Stimulated activated CD4-positive, alpha-beta T cell treated with anti-CD3 and anti-CD28 coated beads, TNF-alpha, amount 100 ng/mL, for 48 hours (primary cell): Measurements from ENCODE around the gene PLXNA1.

ENCODE experiments used
- DNase-seq, 3 donors: peaks; one replicate each; pipeline ENCODE4 v3.0.0-alpha.2; 2020; ENCODE audit warnings: low read depth in 3 of 3

The PLXNA1 gene

DNA sequence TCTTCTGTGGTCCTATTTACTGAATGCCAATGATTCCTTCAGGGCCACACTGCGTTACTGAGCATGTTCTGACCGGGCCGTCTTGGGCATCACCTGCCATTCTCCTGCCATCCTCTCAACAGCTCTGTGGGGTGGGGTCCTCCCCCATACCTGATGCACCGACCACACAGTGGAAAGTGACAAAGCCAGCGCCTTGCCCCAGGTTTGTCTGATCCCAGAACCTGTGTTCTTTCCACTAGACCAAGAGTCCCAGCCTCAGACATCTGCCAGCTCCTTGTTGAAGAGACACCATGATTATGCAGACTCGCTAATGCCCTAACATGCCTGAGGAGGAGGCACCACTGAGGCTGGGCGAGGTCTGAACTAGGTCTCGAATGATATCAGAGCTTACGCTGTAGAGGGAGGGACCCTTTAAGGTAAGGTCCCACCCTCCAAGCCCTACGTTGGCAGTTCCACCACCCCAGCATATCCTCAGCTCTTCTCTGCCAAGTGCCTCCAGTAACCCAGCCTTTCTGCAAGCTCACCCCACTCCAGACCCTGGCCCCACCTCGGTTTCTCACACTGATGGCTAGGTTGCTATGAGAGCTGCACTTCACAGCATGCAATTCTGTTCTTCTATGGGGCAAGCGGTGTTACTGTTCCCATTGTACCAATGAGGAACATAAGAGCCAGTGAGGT is 29.8 kb upstream of the PLXNA1 start:
- no peak for DNase-seq

DNA sequence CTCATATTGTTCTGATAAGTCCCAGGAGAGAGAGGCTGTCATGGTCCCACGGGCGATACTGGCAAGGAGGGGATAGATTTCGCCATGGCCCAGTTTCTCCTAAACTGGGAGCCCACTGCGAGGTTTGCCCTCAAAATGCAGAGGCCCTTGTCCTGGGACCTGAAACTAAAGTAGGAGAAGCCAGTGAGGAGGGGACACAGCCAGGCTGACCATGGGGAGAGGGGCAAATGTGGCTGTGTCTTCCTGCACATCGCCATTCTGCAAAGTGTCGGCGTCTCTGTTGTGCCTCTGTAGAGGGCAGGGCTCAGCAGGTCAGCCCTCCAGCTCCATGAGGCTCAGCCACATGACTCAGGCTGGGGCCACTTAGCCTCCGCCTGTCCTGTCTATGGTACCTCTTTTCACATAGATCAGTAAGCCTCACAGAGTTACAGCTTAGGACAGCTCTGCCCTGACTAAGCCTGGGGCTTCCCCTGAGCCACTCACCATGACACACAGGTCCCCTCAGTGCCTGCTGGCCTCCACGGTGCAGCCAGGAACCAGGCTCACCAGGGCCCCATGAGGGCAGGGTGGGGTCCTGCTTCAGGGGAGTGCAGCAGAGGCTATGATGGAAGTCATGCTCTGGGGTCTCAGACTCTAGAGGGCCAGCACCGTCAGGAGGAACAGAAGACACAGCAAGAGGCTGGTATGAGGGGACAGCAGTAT is 28.6 kb upstream of the PLXNA1 start:
- no peak for DNase-seq

DNA sequence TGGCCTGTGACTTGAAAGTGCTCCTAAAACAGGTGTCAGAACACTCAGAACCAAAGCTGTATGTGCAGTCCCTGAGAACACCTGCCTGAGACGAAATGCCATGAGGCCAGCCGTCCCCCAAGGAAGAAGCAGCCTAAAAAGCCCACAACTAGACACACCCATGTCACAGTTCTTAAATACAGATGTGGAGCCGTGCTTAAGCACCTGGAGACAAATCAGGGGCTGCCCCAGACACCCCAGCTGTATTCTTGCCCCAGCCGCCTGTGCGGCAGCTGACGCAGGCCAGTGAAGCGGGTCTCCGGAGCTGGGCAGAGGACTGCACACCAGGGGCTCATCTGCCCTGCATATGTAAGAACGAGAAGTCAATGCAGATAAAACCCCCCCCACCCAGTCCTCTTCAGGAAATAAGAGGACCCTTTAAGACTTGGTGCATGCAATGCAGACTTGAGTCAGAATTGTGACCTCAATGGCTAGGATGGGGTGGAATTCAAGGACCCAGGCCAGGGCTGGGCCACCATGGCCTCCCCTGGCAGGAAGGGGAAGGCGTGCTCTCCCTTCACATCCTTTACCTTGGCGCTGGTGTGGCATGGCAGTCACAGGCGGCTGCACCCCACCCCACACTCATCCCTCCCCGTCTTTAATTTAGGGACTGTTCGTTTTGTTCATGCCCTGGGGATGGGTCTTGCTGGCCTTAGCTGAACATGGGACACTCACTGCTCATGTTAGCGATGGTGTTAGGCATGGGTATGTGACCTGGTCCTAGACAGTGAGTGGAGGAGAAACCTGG is 27.7 kb upstream of the PLXNA1 start:
- no peak for DNase-seq

DNA sequence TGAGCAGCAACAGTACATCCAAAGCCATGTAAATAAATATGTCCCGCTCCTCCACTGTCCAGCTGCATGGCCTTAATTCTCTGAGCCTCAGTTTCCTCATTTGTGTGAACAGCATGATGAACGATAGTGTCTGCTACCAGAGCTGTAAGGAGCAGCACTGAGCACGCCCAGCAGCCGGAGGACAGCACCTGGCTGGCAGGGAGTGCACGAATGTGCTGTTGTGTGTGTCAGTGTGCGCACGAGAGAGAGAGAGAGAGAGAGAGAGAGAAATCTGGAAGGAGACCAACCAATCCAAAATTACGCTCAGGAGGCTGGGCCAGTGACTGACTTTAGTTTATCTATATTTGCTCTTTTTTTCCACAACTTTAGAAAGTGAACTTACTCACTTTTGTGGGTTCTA is 26.6 kb upstream of the PLXNA1 start:
- no peak for DNase-seq

DNA sequence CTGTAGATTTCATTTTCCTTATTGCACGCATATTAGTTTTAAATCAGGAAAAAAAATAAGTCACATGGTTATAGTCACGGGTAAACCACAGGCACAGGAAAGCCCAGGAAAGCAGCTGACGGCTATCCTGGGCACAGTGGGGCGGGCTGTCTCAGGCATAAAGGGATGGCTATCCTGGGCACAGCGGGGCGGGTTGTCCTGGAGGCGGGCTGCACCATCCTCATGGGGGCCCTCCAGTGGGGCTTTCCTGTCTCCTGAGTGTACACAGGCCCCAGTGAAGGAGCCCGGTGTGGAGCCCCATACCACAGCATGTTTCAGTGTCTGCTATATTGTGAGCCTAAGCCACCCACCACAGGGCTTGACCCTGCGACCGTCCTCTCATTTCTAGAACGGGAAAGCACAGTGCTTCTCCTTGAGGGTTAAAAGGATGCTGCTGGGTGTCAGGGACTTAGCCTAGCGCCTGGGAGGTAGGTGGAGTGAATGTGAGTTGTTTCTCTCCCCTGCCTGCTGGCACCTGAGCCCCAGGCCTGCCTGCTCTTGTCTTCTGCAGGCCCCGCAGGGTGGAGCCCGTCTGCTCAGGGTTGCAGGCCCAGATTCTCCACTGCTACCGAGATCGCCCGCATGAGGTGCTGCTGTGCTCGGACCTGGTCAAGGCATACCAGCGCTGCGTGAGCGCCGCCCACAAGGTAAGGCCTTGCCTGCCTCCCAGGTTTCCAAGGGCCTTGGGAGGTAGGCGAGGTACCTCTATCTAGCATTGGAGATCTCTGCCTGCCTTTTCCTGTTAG is 25.9 kb upstream of the PLXNA1 start:
- DNase-seq: no peak

DNA sequence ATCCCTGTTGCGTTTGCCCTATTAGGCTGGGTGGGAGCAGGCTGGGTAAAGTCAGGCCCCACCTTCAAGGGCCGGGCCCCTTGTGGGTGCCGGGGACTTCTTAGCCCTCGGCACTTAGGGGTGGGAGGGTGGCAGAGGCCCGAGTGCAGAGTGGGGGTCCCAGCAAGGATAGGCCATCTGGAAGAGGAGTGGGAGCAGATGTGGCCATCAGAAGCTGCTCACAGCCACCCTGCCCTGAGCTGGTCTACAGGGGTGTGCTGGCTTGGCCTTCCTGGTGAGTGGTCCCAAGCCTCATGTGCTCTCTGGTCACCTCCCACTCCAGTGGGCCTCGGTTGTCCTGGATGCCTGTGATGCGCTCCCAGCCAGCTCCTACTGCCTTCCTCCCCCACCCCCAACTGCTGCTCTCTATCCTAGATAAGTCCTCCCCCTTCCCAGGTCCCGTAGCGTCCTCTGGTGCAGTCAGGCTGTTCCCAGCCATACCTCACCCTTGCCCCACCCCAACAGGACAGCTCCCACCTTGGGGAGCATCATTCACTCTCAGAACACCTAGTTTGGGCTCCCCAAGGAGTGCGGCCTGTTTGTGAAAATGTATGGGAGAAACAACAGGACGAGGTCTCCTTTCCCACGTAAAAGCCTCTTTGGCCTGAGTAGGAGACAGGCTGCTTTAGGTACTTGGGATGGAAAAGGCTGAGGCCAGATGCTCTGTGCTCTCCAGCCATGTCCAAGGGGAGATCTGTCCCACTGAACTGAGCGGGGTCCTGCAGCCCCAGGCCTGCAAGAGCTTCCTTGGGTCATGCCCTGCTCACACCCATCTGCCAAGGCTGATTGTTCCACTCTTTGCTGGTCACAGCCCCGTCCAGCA is 24.9 kb upstream of the PLXNA1 start:
- DNase-seq: no peak

DNA sequence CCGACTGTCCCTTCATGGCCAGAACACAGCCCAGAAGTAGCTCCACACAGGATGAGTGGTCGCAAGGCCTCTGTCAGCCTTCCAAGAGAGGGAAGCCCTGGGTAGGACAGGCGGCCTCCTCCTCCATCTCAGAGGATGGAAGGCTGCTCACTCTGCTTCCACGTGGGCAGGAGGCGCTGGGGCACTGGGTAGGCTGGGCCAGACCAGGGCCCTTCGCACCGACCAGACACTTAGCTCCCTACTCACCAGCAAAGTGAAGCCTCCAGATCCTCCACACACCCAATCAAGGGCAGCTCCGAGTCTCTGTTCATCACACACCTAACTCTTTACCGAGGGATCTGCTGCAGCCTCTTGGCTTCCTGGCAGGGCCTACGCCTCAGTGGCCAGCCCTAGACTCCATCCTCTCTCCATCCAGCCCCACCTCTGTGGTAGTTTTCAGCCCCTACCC is 24.3 kb upstream of the PLXNA1 start:
- no peak for DNase-seq

DNA sequence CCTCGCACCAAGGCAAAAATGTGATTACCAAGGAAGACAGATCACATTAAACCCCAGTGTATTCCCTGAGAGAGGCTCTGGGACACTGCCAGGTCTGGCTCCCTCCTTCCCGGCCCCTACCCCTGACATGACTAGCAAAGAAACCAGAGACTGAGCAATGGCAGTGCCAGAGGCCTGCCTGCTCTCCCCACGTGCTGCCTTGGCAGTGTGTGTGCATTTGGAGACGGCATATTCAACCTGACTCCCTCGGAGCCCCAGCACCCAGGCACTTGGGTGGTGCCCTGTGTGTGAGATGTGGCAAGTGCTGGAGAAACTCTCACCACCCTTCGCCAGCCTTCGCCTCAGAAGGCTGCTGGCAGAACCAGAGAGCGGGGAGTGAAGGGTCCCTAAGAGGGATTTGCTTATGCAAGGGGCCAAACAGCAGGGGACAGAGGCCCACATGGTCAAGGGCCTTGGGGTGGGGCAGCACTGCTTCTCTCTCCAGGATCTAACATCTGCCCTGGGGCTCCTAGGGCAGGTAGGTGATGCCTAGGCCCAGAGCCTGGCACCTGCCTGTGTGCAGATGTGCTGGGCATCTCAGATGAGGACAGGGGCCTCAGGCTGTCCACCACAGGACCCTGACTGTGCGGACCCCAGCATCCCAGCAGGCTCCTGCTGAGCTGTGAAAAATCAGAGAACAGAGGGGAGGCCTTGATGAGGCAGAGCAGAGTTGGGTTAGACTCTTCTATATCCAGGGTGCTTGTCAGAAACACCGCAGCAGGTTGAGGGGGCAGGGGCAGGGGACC is 23.6 kb upstream of the PLXNA1 start:
- no peak for DNase-seq

DNA sequence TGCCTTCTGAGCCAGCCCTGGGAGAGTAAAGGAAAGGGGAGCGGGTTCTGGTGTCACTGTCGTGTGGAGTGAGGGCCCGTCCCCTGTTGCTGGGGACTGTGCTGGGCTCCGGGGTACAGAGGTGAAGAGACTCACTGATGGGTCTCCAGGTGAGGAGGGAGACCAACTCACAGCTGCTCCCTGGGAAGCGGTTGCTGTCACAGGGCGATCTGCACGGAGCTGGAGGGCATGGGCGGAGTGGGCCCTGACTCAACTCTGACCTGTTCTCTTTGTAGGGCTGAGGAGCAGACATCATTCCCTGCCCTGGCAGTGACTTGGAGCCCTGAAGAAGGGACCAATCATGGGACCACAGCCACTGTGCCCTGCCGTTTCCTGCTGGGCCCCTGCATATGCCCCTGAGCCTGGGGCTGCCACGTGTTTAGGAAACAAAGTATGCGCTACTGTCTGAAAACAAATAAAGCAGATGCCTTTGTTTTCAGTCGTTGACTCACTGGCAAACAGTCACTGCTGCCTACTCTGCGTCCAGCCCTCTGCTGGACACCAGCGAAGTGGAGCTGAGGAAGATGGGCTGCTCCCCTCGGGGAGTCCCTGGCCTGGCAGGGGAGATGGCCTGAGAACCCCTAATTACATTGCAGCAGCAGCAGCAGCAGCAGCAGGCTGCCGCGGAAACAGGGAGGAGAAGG is 22.9 kb upstream of the PLXNA1 start:
- DNase-seq: no peak

DNA sequence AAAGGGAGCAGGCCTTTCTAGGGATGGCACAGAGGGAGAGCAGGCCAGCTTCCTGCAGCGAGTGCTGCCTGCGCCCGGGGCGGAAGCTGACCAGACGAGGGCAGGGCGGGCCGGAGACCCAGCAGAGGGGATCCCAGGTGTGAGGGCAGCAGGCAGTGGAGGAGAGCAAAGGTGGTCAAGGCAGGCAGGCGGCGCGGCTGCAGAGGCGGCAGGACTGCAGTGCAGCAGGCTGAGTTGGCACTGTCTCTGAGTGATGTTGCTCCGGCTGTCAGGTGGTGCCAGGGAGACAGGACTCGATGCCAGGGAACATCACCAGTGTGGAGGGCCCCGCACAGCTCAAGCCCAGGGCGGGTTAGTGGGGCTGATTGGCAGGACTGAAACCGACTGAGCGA is 22.3 kb upstream of the PLXNA1 start:
- no peak for DNase-seq

DNA sequence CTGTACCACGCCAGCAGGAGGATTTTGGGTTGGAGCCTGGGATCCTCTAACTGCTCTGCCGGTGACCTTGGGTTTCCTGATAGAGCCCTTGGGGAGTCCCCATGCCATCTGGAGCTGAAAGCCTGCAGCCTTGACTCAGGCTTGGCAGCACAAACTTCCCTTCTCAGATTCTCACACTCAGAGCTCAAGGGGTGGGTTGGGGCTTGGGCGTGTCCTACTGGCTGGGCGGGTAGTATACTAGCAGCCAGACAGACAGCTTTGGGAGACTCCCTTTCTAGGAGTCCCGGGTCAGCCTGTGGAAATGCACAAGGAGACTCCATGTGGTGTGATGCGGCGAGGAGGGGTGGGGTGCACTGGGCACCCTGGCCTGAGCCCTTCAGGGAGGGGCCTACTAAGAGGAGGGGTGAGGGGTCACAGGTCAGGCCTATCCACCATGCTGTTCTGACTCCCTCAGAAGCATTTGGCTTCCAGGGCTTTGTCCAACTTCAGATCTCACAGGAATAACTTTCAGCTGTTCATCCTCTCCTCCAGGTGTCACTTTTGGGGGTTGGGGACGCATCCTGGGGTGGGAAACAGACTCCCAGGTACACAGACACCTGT is 21.6 kb upstream of the PLXNA1 start:
- no peak for DNase-seq

DNA sequence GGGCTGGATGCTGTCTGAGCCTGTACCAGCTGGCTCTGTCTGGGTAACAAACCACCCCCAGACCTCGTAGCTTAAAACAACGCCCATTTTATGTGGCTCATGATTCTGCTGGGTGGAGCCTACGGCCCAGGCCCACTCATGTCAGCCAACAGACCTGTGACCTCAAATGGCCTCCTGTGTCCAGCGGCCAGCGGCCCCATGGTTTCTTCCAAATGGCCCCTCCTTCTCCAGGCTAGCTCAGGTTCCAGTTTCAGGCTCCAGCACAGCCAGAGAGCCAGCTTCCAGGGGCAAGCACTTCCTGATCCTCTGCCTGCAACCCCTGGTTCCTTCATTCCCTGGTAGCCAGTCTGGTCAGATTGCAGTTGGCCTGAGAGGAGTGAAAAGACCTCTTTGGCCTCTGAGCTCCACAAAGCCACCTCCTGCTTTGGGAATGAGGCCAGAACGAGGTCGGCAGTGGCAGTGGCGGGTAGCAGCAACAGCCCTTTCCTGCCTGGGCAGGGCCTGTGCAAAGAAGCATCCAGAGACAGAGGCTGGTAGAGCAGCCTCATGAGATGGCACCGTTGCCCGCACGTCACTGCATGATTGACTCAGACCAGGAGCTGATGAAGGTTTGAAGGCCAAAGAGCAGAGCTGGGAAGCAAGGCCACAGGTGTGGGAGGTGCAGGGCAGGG is 21.0 kb upstream of the PLXNA1 start:
- no peak for DNase-seq

DNA sequence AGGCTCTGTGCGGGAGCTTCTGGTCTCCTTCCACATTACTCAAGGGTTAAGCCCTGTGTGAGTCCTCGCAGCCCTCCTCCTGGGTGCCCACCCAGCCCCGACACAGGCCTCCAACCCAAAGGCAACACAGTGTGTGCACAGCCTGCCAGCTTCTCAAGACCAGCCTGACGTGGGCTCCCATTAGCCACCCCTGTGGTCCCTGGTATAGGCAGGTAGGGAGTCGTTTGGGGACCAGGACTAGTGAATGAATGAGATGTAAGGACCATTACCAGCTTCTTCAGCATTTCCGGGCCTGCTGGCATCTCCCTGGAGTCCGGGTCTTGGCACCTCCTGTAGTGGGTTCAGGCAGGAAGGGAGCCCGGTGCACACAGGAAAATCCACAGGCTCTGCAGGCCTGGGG is 20.2 kb upstream of the PLXNA1 start:
- no peak for DNase-seq

DNA sequence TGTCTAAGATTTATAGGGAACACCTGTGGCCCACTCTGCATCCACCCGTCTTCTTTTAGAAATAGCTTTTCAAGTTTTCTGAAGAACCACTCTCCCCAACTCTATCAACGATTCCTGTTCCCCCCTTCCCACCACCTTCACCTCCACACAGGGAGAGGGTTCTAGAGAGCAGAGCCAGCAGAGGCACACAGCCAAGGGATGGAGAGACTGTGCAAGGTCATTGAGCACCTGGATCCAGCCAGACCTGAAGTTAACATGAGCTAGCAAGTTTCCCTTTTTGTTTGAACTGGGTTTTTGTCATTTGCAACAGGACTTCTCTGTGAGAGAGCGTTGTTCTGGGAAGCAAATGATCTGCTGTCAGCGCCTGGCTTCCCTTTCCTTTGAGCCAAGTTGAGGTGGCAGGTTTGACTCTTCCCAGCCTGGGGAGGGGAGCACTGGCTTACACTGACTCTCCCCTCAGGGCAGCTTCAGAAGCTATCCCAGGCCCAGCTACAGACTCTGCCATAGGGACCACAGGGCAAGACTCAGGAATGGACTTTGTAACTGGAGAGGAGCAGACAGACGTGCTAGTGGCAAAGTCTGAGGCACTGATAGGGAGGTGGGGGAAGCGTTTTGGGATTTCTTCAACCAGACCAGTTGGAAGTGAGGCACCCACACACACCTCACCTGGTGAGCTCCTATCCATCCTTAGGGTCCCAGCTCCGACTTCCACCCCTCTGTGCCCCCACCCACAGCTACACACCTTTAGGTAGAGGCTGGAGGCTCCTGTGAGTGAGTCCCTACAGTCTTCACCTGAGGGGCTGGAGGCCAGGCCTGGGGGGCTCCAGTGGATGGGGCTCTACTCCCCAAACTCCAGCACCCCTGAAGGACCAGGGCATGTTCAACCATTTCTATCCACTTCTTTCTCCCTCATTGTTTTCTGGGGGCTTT is 19.4 kb upstream of the PLXNA1 start:
- DNase-seq: no peak

DNA sequence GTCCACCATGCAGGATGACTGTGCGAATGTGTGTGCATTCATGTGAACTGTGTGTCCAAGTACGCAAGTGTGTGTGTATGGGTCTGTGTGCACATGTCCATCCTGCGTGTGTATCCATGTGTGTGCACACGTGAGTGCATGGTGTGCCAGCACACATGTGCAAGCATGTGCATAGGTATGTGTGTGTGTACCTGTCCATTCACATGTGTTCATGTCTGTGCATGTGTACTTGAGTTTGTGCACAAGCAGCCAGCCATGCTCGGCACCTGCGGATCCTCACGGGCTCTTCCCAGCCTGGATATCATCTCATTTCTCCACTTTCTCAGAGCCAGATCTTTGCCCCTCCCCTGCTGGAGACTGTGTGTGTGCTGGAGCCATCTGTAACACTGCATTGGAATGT is 18.7 kb upstream of the PLXNA1 start:
- DNase-seq: no peak

DNA sequence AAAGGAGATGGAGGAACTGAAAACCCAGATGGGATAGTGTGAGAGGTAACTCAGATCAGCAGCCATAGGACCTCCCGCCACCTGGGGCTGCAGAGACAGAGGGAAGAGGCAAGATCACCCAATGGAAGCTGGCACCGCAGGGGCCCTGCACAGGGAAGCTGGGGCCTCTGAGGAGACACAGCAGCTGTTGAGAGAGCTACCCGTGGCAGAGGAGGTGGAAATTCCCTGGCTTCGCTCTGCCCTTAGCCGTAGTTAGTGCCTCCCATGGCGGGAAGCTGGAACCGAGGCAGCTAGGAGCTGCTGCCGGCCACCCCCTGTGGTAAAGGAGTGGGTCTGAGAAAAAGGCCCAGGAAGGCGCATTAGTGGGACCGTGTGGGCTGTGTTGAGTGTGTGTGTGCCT is 18.0 kb upstream of the PLXNA1 start:
- DNase-seq: no peak

DNA sequence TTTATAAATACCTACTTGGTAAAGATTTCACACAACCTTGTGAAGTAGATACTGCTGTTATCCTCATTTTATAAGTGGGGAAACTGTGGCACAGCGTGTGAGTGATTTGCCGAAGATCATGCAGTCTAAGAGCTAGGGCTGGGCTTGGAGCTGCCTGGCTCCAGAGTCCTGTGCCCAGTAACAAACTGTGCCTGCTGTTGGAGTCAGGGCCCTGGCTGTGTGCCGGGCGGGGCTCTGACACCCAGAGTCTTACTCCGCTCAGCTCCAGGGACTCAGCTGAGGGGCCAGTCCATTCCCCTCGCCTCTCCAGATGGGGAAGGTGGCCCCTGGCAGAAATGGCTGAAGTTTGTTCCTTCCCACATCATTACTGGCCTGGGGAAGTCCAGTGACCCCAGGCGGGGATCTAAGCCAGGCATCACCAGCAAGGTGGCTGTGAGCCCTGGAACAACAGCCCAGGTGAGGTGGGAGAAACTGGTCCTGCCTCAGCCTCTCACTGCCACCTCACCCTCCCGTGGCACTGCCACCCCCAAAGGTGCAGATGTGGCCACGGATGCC is 17.3 kb upstream of the PLXNA1 start:
- DNase-seq: no peak
